Naive thymus-derived CD8-positive, alpha-beta T cell (primary cell): Measurements from ENCODE around the gene SLC2A10. TPM values are rescaled to one million over a fixed set of nuclear protein-coding genes. Genes with fewer than 3 reads are reported as not detected.

Source experiments
- ATAC-seq, 2 donors: fragments of 150-1000 bp; cut with Tn5 transposase in 1 of 2; sonication (Bioruptor Pico), chemical (Tn5 transposase) in 1 of 2; 1 replicate in 1 of 2; 2 replicates in 1 of 2; pipeline ENCODE4 v1.10.0; 2021; ENCODE audit warnings: mild to moderate bottlenecking in 2 of 2, moderate library complexity in 2 of 2
- POLR2A ChIA-PET: fragments of 350-600 bp; sonication (Branson Sonifier 250); formaldehyde crosslinking; loops from one replicate; lab custom pipeline; 2021; ENCODE audit warnings: antibody characterized with exemption; lab: Charles Lee
- DNase-seq, 10 donors: peaks; one replicate each; pipeline versions ENCODE4 v3.0.0 to v3.0.0-alpha.2; 2020 to 2022
- H3K27ac Mint-ChIP-seq, 10 donors: one replicate each; pipeline ENCODE4 v1.8.0; 2020 to 2022; ENCODE audit warnings: mild to moderate bottlenecking in 10 of 10, mixed read lengths in 10 of 10, moderate library complexity in 4 of 10, inconsistent platforms in 1 of 10
- H3K27me3 Mint-ChIP-seq, 5 donors: one replicate each; pipeline ENCODE4 v1.8.0; 2021 to 2022; ENCODE audit warnings: mixed read lengths in 5 of 5
- H3K36me3 Mint-ChIP-seq, 3 donors: one replicate each; pipeline ENCODE4 v1.8.0; 2020 to 2022; ENCODE audit warnings: mixed read lengths in 3 of 3, mild to moderate bottlenecking in 2 of 3, inconsistent platforms in 1 of 3
- H3K4me1 Mint-ChIP-seq, 4 donors: one replicate each; pipeline ENCODE4 v1.8.0; 2021 to 2022; ENCODE audit warnings: mixed read lengths in 4 of 4
- H3K4me3 Mint-ChIP-seq, 10 donors: one replicate each; pipeline ENCODE4 v1.8.0; 2020 to 2022; ENCODE audit warnings: mild to moderate bottlenecking in 10 of 10, mixed read lengths in 10 of 10, moderate library complexity in 6 of 10, inconsistent platforms in 1 of 10
- H3K9me3 Mint-ChIP-seq, 9 donors: one replicate each; pipeline ENCODE4 v1.8.0; 2020 to 2022; ENCODE audit warnings: mixed read lengths in 9 of 9, mild to moderate bottlenecking in 3 of 9, inconsistent platforms in 1 of 9, moderate library complexity in 1 of 9
- polyA plus RNA-seq, 3 donors: library from polyadenylated mRNA; unstranded; fragments of 300-500 nt; fragmentation: Illumina TruSeq; gene quantifications; one replicate each; pipeline ENCODE4 v1.2.3, GENCODE V29; 2021
- total RNA-seq, 8 experiments: library from RNA in 2 of 8; stranded (reverse) in 2 of 8; gene quantifications; one replicate each; pipeline ENCODE4 v1.2.3 and lab custom pipeline; 2021 to 2026

The SLC2A10 gene
- total and polyA plus RNA-seq, 5 experiments from 2014 or later, result 0.83 TPM; not detected in 4

DNA sequence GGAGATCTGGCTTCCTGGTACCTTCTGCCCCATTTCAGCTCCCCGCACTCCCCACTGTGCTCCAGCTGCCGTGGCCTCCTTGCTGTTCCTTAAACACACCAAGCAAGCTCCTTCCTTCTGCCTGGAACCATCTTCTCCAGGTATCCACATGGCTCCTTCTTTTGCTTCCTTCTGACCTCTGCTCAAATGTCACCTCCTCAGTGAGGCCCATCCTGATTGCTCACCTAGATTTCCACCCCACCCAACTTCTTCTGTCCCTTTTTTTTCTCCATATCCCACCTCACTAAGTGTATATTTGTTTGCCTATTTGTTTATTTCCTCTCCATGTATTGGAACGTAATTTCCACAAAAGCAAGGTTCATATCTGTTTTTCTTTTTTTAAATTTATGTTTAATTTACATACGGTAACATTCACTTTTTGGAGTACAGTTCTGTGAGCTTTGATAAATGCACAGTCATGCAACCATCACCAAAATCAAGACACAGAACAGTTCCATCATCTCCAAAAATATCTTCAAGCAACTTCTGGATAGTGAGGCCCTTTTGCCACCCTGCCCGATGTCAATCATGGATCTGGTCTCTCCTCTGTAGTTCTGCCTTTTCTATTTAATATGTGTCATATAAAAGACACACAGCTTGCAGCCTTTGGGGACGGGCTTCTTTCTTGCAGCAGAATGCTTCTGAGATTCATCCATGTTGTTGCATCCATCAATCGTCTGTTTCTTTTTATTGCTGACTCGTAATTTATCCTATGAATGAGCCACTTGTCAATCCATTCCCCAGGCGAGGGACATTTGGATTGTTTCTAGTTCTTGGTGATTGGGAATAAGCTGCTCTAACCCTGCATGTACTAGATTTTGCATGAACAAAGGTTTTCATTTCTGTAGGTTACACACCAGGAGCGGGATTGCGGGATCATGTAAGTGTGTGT is 46.3 kb downstream of the SLC2A10 start:
- Mint-ChIP-seq H3K9me3 (no peaks in the 10 kb centered on the region), H3K27ac (peak overlapping the region in 1 of 10 donors; percentile 0), H3K36me3 (no peaks in the 10 kb centered on the region), H3K4me3 (no peak overlapping the region), H3K4me1 (peaks cover 5 to 10% (median 7%) of the 10 kb centered on the region in 4 donors), H3K27me3 (peaks cover 7 to 33% (median 12%) of the 10 kb centered on the region in 5 donors)
- ATAC-seq, result no peak
- no peak for DNase-seq
- POLR2A ChIA-PET, result no interaction called here

DNA sequence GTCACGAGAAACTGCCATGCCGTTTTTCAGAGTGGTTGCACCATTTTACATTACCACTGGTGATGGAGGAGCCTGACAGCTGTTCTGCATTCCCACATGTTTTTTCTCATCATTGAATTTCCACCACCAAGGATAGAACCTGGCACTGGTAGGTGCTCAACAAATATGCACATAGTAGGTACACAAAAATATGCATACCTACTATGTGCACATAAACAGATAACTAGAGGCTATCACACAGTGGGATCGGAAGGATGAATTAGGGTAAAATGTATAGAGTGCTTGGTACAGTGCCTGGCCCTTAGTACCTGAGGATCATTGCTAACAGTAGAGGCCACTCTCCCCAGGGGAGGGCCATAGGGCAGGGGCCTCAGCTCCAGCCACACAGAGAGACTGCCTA is 47.0 kb downstream of the SLC2A10 start:
- Mint-ChIP-seq H3K27ac (no peak overlapping the region), H3K27me3 (peaks cover 5 to 33% (median 10%) of the 10 kb centered on the region in 5 donors), H3K4me3 (no peak overlapping the region), H3K36me3 (no peaks in the 10 kb centered on the region), H3K4me1 (peaks cover 5 to 10% (median 7%) of the 10 kb centered on the region in 4 donors), H3K9me3 (no peaks in the 10 kb centered on the region)
- POLR2A ChIA-PET, result no interaction called here
- DNase-seq (no peak), ATAC-seq (no peak)

DNA sequence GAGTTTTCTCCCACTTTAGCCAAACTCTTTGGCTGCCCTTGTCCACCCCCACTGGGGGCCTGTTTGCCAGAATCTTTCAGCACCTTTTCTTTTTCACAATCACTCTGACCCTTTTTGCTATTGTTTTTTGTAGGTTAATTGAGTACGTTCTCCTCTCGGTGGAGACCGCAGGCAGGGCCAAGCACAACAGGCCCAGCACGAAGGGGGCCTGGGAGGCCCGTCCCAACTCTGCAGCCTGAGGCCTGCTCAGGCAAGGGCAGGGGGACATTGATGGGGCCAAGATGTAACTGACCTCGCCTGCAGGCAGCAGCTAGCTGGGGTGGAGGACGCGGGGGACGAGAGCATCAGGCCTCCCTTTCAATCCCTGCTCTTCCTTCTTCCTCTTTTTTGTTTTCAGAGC is 47.7 kb downstream of the SLC2A10 start:
- Mint-ChIP-seq H3K4me1 (peaks cover 5 to 10% (median 7%) of the 10 kb centered on the region in 4 donors), H3K36me3 (no peaks in the 10 kb centered on the region), H3K27ac (peak overlapping the region in 1 of 10 donors; percentile 48), H3K4me3 (no peak overlapping the region), H3K27me3 (peaks cover 3 to 28% (median 10%) of the 10 kb centered on the region in 5 donors), H3K9me3 (no peaks in the 10 kb centered on the region)
- POLR2A ChIA-PET, result no interaction called here
- no peak for ATAC-seq
- DNase-seq, result no peak

DNA sequence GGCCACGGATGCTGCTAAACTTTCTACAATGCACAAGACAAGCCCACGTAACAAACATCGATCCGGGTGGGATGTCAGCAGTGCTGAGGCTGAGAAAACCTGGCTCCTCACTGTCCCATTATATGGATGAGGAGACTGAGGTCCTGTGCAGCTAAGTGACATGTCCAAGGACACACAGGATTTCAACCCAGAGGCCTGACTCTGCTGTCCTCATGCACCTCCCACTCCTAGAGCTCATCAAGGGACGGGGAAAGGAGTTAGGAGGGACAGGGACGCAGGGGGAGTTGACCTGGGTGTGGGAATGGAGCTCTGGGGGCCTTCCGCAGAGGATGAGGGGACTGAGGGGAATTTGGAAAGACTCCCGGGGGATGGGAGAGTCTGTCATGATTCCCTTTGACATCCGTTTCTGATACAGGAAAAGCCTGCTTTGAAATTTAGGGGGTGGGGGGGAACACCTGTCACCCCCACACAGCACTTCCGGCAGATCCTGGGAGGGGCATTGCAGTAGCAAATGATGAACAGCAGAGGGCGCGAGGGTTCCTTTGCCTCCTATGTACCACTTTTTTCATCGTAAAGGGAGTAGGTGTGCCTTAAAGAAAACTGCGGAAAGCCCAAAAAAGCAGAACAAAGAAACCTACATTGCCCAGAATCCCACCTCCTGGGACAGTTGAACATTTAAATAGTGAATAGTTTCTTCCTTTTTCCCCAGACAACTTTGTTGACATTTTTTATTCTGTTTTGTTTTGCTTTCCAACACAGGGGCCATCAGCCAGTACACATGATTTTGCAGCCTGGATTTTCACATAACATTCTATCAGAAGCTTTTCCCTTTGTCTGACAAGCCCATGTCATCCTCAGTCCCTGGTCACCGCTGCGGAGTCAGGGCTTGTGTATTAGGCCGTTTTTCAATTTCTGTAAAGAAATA is 48.6 kb downstream of the SLC2A10 start:
- H3K27me3 Mint-ChIP-seq, result peaks cover 2 to 20% (median 8%) of the 10 kb centered on the region in 5 donors
- no peaks in the 10 kb centered on the region for H3K36me3 Mint-ChIP-seq
- H3K4me1 Mint-ChIP-seq, result peaks cover 4 to 10% (median 6%) of the 10 kb centered on the region in 4 donors
- DNase-seq (peak; percentile 21 to 75 (median 47)), ATAC-seq (peak; percentile 23 to 57)
- peak overlapping the region in 1 of 10 donors; percentile 30 for H3K27ac Mint-ChIP-seq
- POLR2A ChIA-PET, result no interaction called here
- H3K4me3 Mint-ChIP-seq, result no peak overlapping the region
- no peaks in the 10 kb centered on the region for H3K9me3 Mint-ChIP-seq

DNA sequence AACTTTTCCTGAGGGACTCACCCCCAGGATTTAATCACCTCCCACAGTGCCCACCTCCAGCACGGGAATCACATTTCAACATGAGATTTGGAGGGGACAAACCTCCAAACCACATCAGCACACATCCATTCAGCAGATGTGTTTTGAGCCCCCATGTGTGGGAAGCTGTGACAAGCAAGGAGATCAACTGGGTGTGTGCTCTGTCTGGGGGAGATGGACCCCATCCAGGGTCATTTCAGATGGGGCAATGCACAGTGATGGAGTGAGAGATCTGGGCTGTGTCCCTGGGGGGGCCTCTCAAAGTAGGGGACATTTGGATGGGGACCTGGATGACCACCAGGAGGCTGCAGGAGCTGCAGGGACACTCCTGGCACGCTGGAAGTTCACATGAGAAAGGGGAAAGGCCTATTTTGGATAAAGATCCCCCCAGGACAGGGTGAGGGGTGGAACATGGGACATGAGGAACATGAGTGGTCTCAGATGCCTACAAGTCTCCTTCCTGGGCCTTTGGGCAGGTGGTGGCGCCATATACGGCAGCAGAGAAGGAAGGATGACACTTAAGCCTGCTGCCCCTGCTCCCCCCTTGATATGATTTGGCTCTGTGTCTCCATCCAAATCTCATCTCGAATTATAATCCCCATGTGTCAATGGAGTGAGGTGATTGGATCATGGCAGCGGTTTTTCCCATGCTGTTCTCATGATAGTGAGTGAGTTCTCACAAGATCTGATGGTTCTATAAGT is 49.6 kb downstream of the SLC2A10 start:
- POLR2A ChIA-PET, result no interaction called here
- H3K27me3 Mint-ChIP-seq, result peaks cover 2 to 19% (median 8%) of the 10 kb centered on the region in 5 donors
- no peaks in the 10 kb centered on the region for H3K36me3 Mint-ChIP-seq
- no peaks in the 10 kb centered on the region for H3K9me3 Mint-ChIP-seq
- ATAC-seq, result no peak
- H3K4me3 Mint-ChIP-seq, result no peak overlapping the region
- no peak for DNase-seq
- peaks cover 4 to 10% (median 6%) of the 10 kb centered on the region in 4 donors for H3K4me1 Mint-ChIP-seq
- no peak overlapping the region for H3K27ac Mint-ChIP-seq

DNA sequence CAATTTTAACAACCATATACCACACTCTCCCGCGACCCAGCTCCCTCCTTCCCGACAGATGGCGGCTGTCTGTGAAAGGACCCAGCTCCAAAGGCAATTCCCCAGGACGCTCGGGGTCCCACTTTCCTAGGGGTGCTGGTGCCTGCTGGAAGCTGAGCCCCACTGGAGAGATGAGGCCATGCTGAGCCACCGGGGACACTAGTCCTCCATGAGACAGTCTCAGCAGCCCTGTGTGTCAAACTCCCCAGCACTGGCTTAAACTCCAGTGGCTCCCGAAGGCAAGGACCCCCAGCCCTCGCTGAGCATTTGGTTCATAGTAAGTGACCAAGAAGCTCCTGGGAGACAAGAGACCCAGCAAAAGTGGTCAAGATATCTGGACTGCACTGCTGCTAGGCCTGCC is 52.1 kb downstream of the SLC2A10 start:
- Mint-ChIP-seq H3K9me3 (no peaks in the 10 kb centered on the region), H3K36me3 (no peaks in the 10 kb centered on the region), H3K4me3 (no peak overlapping the region), H3K4me1 (peaks cover 5 to 10% (median 6%) of the 10 kb centered on the region in 4 donors), H3K27me3 (peaks cover 2 to 19% (median 13%) of the 10 kb centered on the region in 5 donors), H3K27ac (no peak overlapping the region)
- ATAC-seq, result no peak
- POLR2A ChIA-PET, result no interaction called here
- DNase-seq, result no peak

DNA sequence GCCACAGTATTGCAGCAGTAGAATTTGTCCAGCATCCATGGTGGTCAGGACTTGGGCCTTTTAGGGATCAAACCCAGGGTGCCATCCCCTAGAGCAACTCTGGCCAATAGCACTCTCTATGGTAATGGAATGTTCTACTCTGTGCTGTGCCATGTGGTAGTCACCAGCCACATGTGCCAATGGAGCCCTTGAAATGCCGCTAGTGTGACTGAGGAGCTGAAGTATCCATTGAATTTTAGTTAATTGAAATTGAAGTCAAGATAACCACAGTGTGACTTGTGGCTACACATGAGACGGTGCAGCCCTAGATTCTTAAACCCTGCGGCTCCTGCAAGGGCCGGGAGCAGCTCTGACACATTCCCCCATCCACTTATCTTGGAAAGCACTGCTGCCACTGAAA is 54.6 kb downstream of the SLC2A10 start:
- H3K27ac Mint-ChIP-seq, result no peak overlapping the region
- no peak for ATAC-seq
- peaks cover 4 to 27% (median 23%) of the 10 kb centered on the region in 5 donors for H3K27me3 Mint-ChIP-seq
- H3K4me3 Mint-ChIP-seq, result no peak overlapping the region
- peaks cover 0 to 2% (median 0%) of the 10 kb centered on the region in 4 donors for H3K4me1 Mint-ChIP-seq
- no peaks in the 10 kb centered on the region for H3K9me3 Mint-ChIP-seq
- no peaks in the 10 kb centered on the region for H3K36me3 Mint-ChIP-seq
- no peak for DNase-seq
- POLR2A ChIA-PET, result no interaction called here

DNA sequence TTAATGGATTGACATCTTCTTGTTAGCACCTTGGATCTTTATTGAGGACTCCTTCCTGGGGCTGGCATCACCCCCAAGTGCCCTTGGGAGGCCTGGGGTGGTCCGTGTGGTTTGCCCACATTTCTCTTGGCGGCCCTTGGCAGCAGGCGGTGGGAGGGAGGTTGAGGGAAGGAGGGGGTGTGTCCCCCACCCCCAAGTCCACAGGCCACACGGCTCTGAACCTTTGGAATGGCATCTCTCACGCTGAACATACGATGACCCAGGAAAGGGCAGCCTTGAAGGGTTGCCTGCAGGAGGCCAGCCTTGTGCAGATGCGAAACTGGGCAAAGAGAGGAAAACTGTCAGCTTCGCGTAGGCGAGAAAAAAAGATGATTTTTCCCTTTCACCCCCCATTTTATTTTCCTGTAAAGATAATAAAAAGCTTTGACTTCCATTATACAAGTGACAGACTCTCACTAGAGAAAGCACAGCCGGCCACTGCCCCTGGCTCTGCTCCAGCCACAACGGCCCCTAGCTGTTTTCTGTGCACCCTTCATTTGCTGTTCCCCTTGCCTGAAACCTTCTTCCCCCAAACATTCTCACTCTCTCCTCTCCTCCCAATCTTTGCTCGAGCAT is 56.2 kb downstream of the SLC2A10 start:
- no peaks in the 10 kb centered on the region for H3K9me3 Mint-ChIP-seq
- H3K27ac Mint-ChIP-seq, result no peak overlapping the region
- H3K4me3 Mint-ChIP-seq, result no peak overlapping the region
- POLR2A ChIA-PET, result no interaction called here
- ATAC-seq (no peak), DNase-seq (no peak)
- H3K36me3 Mint-ChIP-seq, result no peaks in the 10 kb centered on the region
- H3K27me3 Mint-ChIP-seq, result peaks cover 6 to 27% (median 27%) of the 10 kb centered on the region in 5 donors
- H3K4me1 Mint-ChIP-seq, result peaks cover 0 to 7% (median 0%) of the 10 kb centered on the region in 4 donors

DNA sequence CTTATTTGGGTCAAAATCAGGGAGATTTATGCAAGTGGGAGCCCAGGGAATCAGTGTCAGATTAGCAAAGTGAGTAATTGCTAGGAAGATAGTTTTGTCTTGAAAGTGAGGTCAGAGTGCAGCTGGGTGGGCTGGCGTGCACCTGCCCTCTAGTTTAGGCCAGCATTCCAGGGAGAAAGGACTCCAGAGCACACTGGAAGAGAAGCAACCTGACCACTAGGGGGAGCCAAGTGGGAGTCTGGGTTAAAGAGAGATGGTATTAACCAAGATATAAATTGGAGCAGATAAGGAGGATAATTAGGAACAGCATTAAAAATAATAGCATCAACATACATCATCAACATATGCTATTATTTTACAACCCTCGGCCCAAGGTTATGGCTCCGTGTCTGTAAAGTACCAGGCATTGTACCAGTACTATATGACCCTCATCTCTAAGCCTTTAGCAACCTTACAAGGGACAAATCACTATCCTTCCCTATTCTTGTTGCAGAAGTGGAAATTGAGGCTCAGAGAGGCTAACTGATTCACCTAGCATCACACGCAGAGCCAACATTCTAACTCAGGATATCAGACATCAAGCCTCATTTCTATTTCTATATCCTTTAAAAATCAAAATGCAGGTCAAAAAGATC is 57.8 kb downstream of the SLC2A10 start:
- ATAC-seq, result no peak
- Mint-ChIP-seq H3K9me3 (no peaks in the 10 kb centered on the region), H3K36me3 (no peaks in the 10 kb centered on the region), H3K4me3 (no peak overlapping the region), H3K27ac (no peak overlapping the region), H3K4me1 (peaks cover 0 to 8% (median 0%) of the 10 kb centered on the region in 4 donors), H3K27me3 (peaks cover 9 to 33% (median 23%) of the 10 kb centered on the region in 5 donors)
- POLR2A ChIA-PET, result no interaction called here
- no peak for DNase-seq

DNA sequence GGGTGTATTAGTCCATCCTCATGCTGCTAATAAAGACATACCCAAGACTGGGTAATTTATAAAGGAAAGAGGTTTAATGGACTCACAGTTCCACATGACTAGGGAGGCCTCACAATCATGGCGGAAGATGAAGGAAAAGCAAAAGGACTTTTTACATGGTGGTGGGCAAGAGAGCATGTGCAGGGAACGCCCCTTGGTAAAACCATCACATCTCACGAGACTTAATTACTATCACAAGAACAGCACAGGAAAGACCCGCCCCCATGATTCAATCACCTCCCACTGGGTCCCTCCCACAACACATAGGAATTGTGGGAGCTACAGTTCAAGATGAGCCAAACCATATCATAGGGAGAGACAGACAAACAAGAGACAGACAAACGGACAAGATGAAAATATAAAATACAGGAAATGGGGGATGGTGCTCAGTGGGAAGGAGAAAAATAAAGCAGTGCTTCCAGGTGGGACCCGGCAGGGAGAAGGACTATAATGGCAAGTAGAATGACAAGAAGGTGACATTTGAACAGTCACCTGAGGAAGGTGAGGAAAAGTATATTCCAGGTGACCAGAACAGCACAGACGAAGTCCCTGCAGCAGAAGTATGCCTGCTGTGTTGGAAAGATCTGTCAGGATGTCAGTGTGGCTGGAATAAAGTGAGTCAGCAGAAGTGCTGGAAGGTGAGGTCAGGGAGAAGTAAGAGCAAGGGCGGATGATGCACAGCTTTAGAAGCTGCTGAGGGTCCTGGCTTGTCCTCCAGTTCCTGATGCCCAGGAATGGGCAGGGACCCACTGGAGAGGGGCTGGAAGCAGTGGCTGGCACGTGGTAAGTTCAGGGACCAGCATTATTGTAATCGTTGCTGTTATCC is 61.1 kb downstream of the SLC2A10 start:
- H3K36me3 Mint-ChIP-seq, result no peaks in the 10 kb centered on the region
- POLR2A ChIA-PET, result no interaction called here
- H3K27me3 Mint-ChIP-seq, result peaks cover 16 to 57% (median 20%) of the 10 kb centered on the region in 5 donors
- H3K27ac Mint-ChIP-seq, result no peak overlapping the region
- peaks cover 0 to 11% (median 0%) of the 10 kb centered on the region in 4 donors for H3K4me1 Mint-ChIP-seq
- H3K4me3 Mint-ChIP-seq, result no peak overlapping the region
- no peaks in the 10 kb centered on the region for H3K9me3 Mint-ChIP-seq
- DNase-seq (no peak), ATAC-seq (no peak)

DNA sequence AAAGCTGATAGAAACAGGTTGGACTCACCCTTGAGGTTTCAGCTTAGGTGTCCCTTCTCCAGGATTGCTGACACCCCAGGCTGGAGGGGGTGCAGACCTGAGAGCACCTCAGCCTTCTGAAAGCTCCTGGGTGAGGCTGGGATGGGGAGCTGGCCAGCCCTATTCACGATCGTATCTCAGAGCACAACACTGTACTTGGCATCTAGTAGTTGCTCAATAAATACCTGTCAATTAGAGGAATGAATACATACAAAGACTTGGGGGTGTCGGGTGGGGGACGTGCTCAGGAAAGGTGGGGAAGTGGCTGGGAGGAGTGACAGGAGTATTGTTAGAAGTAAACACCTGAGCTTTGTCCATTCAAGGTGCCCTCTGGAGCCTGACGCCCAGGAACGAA is 61.7 kb downstream of the SLC2A10 start:
- DNase-seq, result no peak
- Mint-ChIP-seq H3K4me3 (no peak overlapping the region), H3K36me3 (no peaks in the 10 kb centered on the region), H3K9me3 (no peaks in the 10 kb centered on the region), H3K27ac (no peak overlapping the region), H3K4me1 (peaks cover 0 to 9% (median 0%) of the 10 kb centered on the region in 4 donors), H3K27me3 (peaks cover 15 to 63% (median 26%) of the 10 kb centered on the region in 5 donors)
- POLR2A ChIA-PET, result no interaction called here
- no peak for ATAC-seq
